GM12892 (cell line): ENCODE data around the gene WTIP.

ENCODE experiments used
- POLR2A ChIP-seq: IDR thresholded peaks from 2 replicates; pipeline ENCODE4 v1.6.1; 2011; ENCODE audit warnings: low read depth, low read length, control low read depth
- POLR2AphosphoS5 ChIP-seq: IDR thresholded peaks from 2 replicates; pipeline ENCODE4 v1.6.1; 2011; ENCODE audit warnings: low read depth, low read length, control low read depth

DNA sequence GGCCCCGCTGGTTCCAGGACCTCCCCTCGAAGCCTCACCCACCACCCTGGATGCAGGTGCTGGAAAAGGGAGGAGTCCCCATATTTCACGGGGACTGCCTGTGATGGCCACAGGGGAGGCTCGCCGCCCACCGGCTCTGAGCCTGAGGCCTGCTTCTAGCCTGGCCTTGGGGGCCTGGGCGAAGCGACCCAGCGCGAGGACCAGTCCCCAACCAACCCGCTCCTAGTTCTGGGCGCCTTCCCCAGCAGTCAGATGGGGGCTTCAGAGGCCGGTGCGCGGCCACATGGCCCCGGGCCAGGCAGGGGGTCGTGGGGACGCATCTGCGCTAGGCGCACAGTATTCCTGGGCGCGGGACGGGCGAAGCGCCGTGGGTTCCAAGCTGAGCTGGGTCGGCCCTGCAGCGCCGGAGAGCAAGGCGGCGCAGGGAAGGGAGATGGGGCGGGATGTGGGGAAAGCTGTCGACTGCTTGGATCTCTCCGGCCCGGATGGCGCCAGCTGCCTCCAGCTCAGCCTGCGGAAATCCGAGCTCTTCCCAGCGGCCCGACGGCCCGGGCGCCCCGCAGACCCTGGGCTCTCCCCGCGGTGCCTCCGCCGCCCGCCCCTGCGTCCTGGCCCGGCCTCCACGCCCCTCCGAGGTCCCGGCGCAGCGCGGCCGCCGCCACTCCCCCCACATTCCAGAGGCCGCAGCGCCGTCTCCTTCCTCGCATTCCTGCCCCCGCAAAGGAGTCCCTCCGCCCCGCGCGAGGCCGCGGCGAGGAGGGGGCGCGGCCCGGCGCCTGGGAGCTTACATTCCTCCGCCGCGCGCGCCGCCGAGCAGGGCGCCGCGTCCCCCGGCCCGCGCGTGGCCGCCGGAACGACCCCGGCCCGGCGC is at the start of gene WTIP:
- no peak for TF ChIP-seq POLR2AphosphoS5
- TF ChIP-seq POLR2A = no peak
